NCI-H1092 treated with DMSO at 0.1 percent for 48 hours (cell line): ENCODE data around the gene ELF2.
"Not testable (repeated sequence)": the region's sequence is repeated elsewhere in the genome, so short reads cannot be mapped to it uniquely, and the experiment has no call there.

Experiments used
- DNase-seq: peaks from one replicate; lab custom pipeline; 2025; lab: John Stamatoyannopoulos, UW

The ELF2 gene

DNA sequence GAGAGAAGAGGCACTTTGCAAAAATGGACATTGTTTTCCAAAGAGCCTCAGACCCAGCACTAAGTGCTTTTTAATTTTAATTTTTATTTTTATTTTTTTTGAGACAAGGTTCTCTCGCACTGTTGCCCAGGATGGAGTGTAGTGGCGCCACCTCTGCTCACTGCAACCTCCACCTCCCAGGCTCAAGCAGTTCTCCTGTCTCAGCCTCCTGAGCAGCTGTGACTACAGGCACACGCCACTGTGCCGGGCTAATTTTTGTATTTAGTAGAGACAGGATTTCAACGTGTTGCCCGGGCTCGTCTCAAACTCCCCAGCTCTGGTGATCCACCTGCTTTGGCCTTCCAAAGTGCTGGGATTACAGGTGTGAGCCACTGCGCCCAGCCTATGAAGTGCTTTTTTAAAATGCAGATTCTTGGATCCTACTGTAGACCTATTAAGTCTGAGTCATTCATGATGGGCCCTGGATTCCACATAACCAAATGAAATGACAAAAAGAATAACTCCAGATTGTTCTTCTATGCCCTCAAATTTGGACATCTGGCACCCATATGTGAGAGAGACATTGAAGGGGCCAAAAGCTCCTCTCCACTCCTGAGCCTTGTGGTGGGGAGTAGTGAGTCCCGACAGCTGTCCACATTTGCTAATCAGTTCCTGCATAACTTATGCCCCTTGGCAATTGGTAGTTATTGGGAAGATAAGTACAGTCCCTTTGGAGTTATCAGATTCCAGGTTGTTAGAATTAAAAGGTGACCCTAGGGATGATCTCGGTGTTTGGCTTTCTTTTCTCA lies 157.9 kb downstream of the ELF2 start:
- no peak for DNase-seq

DNA sequence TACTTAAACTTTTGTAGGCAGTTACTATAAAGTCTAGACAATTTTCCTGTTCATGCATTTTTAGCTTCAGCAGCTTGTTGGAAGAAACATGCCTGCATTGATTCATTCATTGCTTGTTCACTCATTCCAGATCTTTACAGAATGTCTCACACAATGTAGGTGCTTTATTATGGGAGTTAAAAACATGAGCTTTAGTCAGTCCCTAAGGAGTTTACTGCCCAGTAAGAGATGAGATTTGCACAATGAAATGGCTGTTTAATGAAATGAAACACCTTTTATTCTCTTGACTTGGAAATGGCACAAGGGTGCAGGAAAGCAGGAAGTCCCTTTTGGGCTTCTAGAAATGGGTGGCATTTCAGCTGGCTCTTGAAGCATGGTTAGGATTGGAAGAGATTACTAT lies 158.5 kb downstream of the ELF2 start:
- no peak for DNase-seq

- no peak for DNase-seq
Measured at GRCh38 chr4:139017861-139018260, 159.2 kb downstream of the ELF2 start.

DNA sequence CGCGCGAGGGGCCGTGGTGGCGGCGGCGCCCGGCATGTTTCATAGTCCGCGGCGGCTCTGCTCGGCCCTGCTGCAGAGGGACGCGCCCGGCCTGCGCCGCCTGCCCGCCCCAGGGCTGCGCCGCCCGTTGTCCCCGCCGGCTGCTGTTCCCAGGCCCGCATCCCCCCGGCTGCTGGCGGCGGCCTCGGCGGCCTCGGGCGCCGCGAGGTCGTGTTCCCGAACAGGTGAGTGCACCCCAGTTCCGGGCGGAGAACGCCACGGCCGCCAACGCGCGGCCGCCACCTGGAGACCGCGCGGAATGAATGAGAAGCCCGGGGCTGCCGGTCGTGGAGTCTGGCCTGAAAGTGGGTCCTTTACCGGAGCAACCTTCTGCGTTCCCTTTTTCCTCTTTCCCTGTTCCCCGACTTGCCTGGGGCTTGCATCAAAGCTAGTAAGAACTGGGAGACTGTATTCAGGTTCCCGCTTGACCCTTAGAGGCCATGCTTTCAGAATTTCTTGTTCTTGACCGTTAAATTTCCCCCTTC lies 161.0 kb downstream of the ELF2 start:
- peak; percentile 63 for DNase-seq

DNA sequence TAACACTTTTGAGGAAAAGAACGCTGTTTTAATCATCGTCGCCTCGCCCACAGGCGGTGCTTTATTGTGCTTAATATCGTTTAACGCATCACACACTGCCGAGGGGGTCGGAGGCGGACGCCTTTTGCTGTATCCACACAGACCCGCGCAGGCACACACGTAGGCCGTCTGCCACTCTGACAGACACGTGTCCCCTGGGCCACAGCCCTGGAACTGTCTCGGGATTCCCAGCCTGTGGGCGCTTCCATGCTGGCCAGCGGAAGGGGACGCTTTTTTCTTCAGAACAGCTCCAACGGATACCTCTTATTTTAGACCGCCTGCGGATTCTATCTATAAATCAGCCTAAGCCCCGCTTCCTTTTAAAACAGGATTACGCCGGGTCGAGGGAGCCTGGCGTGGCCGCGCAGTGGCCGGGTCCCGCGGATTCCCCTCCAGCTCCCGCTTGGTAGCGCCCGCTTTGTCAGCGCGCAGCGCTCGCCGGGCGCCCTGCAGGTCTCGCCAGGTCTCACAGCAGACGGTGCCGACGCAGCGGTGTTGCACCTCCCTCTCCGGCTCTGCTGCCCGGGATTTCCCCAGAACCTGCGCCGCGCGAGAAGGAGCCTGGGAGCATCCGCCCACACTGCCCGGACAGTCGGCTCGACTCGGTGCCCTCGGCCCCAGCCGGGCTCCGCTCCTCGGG lies 161.6 kb downstream of the ELF2 start, which contains the start of gene NOCT:
Gene NOCT, plus strand, starts transcription at position 513 of the 679 bp plus-strand sequence. CDS start 201 bp downstream, outside the sequence.
- peak; percentile 92 for DNase-seq

GRCh38 chr4:139014371-139015268 lies 162.4 kb downstream of the ELF2 start:
- DNase-seq: no peak

DNA sequence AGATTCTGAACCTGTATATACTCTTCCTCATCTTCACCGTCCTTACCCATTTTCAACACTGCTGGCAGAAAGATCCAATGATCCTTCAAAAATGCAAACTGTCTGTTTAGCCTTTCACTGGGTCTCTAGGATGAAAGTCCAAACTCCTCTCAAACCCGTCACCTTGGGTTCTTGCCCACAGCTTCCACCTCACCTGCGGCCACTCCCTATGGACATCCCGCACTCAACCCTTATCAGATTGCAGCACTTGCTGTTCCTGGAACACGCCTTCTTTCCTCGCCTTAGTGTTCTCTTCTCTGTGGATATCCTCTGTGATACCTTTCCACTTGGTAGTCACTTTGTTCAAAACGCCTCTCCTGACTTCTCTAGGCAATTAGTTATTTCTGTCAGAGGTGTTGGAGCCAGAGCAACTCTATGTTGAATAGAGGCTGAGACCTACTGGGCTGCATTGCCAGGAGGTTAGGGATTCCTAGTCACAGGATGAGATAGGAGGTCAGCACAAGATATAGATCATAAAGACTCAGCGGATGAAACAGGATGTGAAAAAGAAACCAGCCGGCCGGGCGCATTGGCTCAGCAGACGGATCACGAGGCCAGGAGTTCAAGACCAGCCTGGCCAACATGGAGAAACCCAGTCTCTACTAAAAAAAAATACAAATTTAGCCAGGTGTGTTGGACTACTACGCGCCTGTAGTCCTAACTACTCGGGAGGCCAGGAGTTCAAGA lies 165.6 kb downstream of the ELF2 start:
- DNase-seq: no peak

GRCh38 chr4:139009702-139010101 lies 167.3 kb downstream of the ELF2 start:
- DNase-seq: no peak

- not testable (repeated sequence) for DNase-seq
Measured at GRCh38 chr4:139008278-139008677, 168.7 kb downstream of the ELF2 start.

GRCh38 chr4:139007640-139008039 lies 169.4 kb downstream of the ELF2 start:
- no peak for DNase-seq
